Keratinocyte (primary cell): ENCODE results near the gene CPPED1.

ENCODE experiments used
- EZH2 ChIP-seq: IDR thresholded peaks from one replicate; pipeline ENCODE4 v1.6.1; 2012; ENCODE audit warnings: inconsistent platforms, mild to moderate bottlenecking, low read length, moderate library complexity
- TF ChIP-seq, protein P1 (sequence below), 3 experiments: IDR thresholded peaks in 1 of 3; conservative IDR thresholded peaks in 1 of 3; optimal IDR thresholded peaks in 1 of 3; 2 replicates in 2 of 3; 3 replicates in 1 of 3; pipeline versions ENCODE3 to v1.5.1; 2011; ENCODE audit warnings: low read length in 3 of 3, mild to moderate bottlenecking in 3 of 3, moderate library complexity in 2 of 3, control low read depth in 1 of 3, inconsistent platforms in 1 of 3; ENCODE audit not compliant: insufficient read depth in 2 of 3; ENCODE audit errors: extremely low read depth in 1 of 3

DNA sequence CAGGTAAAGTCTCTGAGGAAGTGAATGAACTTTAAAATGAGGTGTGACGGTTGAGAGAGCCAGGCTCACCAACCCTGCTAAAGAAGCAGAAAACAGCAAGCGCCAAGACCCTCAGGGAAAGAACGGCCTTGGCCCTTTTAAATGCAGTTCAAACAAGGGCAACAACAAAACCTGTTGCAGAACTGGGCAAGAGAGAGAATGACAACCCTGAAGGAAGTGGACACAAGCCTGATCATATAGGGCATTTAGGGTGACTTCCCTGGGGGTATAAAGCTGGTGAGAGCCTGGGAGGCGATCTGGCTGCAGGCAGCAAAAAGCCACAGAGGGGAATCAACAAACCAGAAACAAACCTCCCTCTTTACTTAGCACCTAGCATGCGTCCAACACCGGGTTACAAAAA, 1.0 kb downstream of the CPPED1 start:
- TF ChIP-seq, protein P1, sequence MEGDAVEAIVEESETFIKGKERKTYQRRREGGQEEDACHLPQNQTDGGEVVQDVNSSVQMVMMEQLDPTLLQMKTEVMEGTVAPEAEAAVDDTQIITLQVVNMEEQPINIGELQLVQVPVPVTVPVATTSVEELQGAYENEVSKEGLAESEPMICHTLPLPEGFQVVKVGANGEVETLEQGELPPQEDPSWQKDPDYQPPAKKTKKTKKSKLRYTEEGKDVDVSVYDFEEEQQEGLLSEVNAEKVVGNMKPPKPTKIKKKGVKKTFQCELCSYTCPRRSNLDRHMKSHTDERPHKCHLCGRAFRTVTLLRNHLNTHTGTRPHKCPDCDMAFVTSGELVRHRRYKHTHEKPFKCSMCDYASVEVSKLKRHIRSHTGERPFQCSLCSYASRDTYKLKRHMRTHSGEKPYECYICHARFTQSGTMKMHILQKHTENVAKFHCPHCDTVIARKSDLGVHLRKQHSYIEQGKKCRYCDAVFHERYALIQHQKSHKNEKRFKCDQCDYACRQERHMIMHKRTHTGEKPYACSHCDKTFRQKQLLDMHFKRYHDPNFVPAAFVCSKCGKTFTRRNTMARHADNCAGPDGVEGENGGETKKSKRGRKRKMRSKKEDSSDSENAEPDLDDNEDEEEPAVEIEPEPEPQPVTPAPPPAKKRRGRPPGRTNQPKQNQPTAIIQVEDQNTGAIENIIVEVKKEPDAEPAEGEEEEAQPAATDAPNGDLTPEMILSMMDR (optimal IDR thresholded peaks at IDR 0.05 in 1 of 3, IDR thresholded peaks at IDR 0.05 in 1 of 3, conservative IDR thresholded peaks at IDR 0.05 in 1 of 3; ENCODE audit: extremely low read depth in 1 of 3, insufficient read depth in 2 of 3, low read length in 3 of 3) = no peak
- TF ChIP-seq EZH2 = no peak
